Activated naive CD4-positive, alpha-beta T cell treated with anti-CD3 and anti-CD28 coated beads, Interleukin-2, amount 10 ng/mL, durations not matched to agents 7 days and 5 days (primary cell): Measurements from ENCODE around the gene COMT.
A peak's percentile ranks its signal among the peaks of the same experiment; 100 is the strongest.

Source experiments
- CTCF ChIA-PET: fragments of 350-600 bp; sonication (Branson Sonifier 250); formaldehyde crosslinking; loops from one replicate; lab custom pipeline; 2021; ENCODE audit warnings: antibody characterized with exemption; lab: Charles Lee
- DNase-seq: peaks from one replicate; pipeline ENCODE4 v3.0.0-alpha.2; 2020
- H3K27ac Mint-ChIP-seq: one replicate; pipeline ENCODE4 v1.8.0; 2021; ENCODE audit warnings: mild to moderate bottlenecking, moderate library complexity, mixed read lengths
- H3K27me3 Mint-ChIP-seq: one replicate; pipeline ENCODE4 v1.8.0; 2021; ENCODE audit warnings: mild to moderate bottlenecking, mixed read lengths
- H3K36me3 Mint-ChIP-seq: one replicate; pipeline ENCODE4 v1.8.0; 2021; ENCODE audit warnings: mixed read lengths
- H3K4me1 Mint-ChIP-seq: one replicate; pipeline ENCODE4 v1.8.0; 2021; ENCODE audit warnings: mixed read lengths
- H3K4me3 Mint-ChIP-seq: one replicate; pipeline ENCODE4 v1.8.0; 2021; ENCODE audit warnings: mild to moderate bottlenecking, moderate library complexity, mixed read lengths
- H3K9me3 Mint-ChIP-seq: one replicate; pipeline ENCODE4 v1.8.0; 2021; ENCODE audit warnings: mixed read lengths

The COMT gene

DNA sequence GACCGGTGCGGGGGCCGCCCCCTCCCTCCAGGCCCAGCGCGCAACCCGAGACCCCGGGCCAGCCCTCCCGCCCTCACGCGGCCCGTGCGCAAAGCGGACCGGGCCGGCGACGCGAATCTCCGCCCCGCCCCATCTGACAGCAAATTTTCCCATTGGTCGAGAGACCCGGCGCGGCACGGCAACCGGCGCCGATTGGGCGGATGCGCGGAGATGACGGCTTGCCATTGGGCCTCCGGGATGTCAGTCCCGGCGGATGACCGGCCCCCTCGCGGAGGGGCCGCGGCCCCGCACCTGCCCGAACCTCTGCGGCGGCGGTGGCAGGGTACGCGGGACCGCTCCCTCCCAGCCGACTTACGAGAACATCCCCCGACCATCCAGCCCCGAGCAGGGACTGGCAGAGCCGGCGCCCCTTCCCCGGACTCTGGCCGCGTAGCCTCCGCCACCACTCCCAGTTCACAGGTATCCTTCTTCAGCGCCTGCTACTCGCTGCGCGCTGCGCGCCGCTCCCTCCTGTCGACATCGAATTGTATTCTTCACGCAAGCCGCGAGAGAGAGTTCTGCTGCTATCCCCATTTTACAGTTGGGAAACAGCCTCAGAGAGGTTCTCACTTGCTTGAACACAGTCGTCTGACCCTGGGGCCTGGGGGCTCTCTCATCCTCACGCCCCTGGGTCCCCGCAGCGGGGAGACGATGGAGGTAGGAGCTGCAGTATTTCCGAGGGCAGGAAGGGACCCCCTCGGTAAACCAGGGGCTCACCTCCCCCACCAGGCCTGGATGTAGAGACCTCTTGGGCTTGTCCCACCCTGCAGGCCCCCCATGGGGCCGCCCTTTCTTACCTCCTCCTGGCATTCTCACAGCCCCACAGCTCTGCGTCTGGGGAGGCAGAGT lies 75.4 kb downstream of the COMT start, which contains the start of gene ARVCF:
Gene ARVCF, minus strand, starts transcription at position 90 of the 888 bp plus-strand sequence. CDS start 26,029 bp downstream, outside the sequence.
- peak; percentile 93 for DNase-seq
- peaks cover 20% of the 10 kb centered on the region for H3K4me1 Mint-ChIP-seq
- no peak within 1 kb of the TSS for H3K27ac Mint-ChIP-seq
- no peaks in the 10 kb centered on the region for H3K36me3 Mint-ChIP-seq
- no peaks in the 10 kb centered on the region for H3K9me3 Mint-ChIP-seq
- H3K4me3 Mint-ChIP-seq = peak within 1 kb of the TSS; percentile 85
- H3K27me3 Mint-ChIP-seq = peaks cover 58% of the 10 kb centered on the region
- CTCF ChIA-PET = no interaction called here

DNA sequence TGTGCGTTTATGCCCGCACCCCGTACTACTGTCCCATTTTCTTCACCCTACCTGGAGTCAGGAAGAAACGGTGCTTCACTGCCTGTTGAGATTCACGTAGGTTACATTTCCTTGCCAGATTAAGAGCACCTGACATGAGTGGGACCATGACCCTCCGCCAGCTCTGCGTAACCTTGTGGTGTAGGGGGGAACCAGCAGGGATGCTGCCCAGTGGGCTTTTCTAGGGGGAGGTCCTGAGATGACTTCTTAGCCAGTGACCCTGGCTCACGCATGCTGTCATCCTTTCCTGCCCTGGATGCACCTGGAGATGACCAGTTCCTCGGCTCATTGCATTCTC lies 76.0 kb downstream of the COMT start:
- peaks cover 2% of the 10 kb centered on the region for H3K36me3 Mint-ChIP-seq
- no peak for DNase-seq
- H3K9me3 Mint-ChIP-seq = no peaks in the 10 kb centered on the region
- H3K27ac Mint-ChIP-seq = no peak overlapping the region
- peaks cover 27% of the 10 kb centered on the region for H3K4me1 Mint-ChIP-seq
- CTCF ChIA-PET = interaction anchor here (1.6 kb wide), 1 partner anchor 48 kb away, joined by 5 read pairs; no protein-coding TSS in a partner anchor
- H3K27me3 Mint-ChIP-seq = peaks cover 58% of the 10 kb centered on the region
- peak overlapping the region; percentile 85 for H3K4me3 Mint-ChIP-seq

- Mint-ChIP-seq H3K9me3 (no peaks in the 10 kb centered on the region), H3K4me3 (peak overlapping the region; percentile 38)
- DNase-seq = no peak
Observed at GRCh38 chr22:20018001-20018400, 76.4 kb downstream of the COMT start.

More at GRCh38 chr22:20018001-20018400, 76.4 kb downstream of the COMT start:
- Mint-ChIP-seq H3K4me1 (peaks cover 31% of the 10 kb centered on the region), H3K36me3 (peaks cover 2% of the 10 kb centered on the region), H3K27ac (no peak overlapping the region), H3K27me3 (peaks cover 58% of the 10 kb centered on the region)
- CTCF ChIA-PET = interaction anchor here (1.6 kb wide), 1 partner anchor 48 kb away, joined by 5 read pairs; no protein-coding TSS in a partner anchor
